Keratinocyte (primary cell): ENCODE data around the gene FBN1. TPM values are rescaled to one million over a fixed set of nuclear protein-coding genes. Genes with fewer than 3 reads are reported as not detected.

Experiments
- DNase-seq: peaks from one replicate; pipeline ENCODE4 v3.0.0-alpha.2; 2011; ENCODE audit warnings: low read depth, missing footprints, low spot score
- FAIRE-seq: peaks from 2 replicates; lab custom pipeline; 2011; peaks lifted over from hg19 to GRCh38; lab: Jason Lieb, UNC
- H2AFZ ChIP-seq: 2 replicates; pipeline ENCODE4 v1.6.0; 2012; ENCODE audit warnings: low read length, control low read depth, inconsistent platforms; ENCODE audit not compliant: control insufficient read depth
- H3K27ac ChIP-seq: 2 replicates; pipeline ENCODE4 v1.5.1; 2011; ENCODE audit warnings: low read length; ENCODE audit not compliant: control insufficient read depth, insufficient read depth
- H3K27me3 ChIP-seq: 3 replicates; pipeline ENCODE4 v1.6.0; 2011; ENCODE audit warnings: low read length; ENCODE audit not compliant: control insufficient read depth, insufficient read depth; ENCODE audit errors: extremely low read depth
- H3K36me3 ChIP-seq, 2 experiments: 2 replicates in 1 of 2; 3 replicates in 1 of 2; pipeline ENCODE4 v1.5.1; 2011; ENCODE audit warnings: low read length in 2 of 2, mild to moderate bottlenecking in 1 of 2; ENCODE audit not compliant: control insufficient read depth in 2 of 2, insufficient read depth in 2 of 2; ENCODE audit errors: extremely low read depth in 1 of 2
- H3K4me1 ChIP-seq: 3 replicates; pipeline ENCODE4 v1.5.1; 2011; ENCODE audit warnings: low read length; ENCODE audit not compliant: control insufficient read depth, insufficient read depth; ENCODE audit errors: extremely low read depth
- H3K4me2 ChIP-seq: 3 replicates; pipeline ENCODE4 v1.6.0; 2011; ENCODE audit warnings: low read depth, low read length; ENCODE audit not compliant: control insufficient read depth, insufficient read depth; ENCODE audit errors: extremely low read depth
- H3K4me3 ChIP-seq, 3 experiments: fragments of 200-600 bp in 1 of 3; sonication (generic) in 1 of 3; 2 replicates in 2 of 3; 3 replicates in 1 of 3; pipeline ENCODE4 v1.5.1; 2011 to 2016; ENCODE audit warnings: low read length in 3 of 3, mild to moderate bottlenecking in 3 of 3, control low read depth in 2 of 3, inconsistent platforms in 1 of 3, low read depth in 1 of 3, mixed read lengths in 1 of 3, mixed run types in 1 of 3, moderate library complexity in 1 of 3; ENCODE audit not compliant: control insufficient read depth in 2 of 3, insufficient read depth in 2 of 3; ENCODE audit errors: extremely low read depth in 1 of 3
- H3K79me2 ChIP-seq: 2 replicates; pipeline ENCODE4 v1.6.0; 2012; ENCODE audit warnings: low read length; ENCODE audit not compliant: control insufficient read depth, insufficient read depth
- H3K9ac ChIP-seq: 3 replicates; pipeline ENCODE4 v1.6.0; 2011; ENCODE audit warnings: low read length; ENCODE audit not compliant: control insufficient read depth, insufficient read depth; ENCODE audit errors: extremely low read depth
- H3K9me1 ChIP-seq: 3 replicates; pipeline ENCODE4 v1.6.0; 2011; ENCODE audit warnings: low read length; ENCODE audit not compliant: control insufficient read depth, insufficient read depth; ENCODE audit errors: extremely low read depth
- H3K9me3 ChIP-seq: 2 replicates; pipeline ENCODE4 v1.5.1; 2012; ENCODE audit warnings: low read depth, low read length; ENCODE audit not compliant: control insufficient read depth
- H4K20me1 ChIP-seq: 3 replicates; pipeline ENCODE4 v1.6.0; 2011; ENCODE audit warnings: low read length; ENCODE audit not compliant: control insufficient read depth, insufficient read depth; ENCODE audit errors: extremely low read depth
- CTCF ChIP-seq, 3 experiments: IDR thresholded peaks in 1 of 3; conservative IDR thresholded peaks in 1 of 3; optimal IDR thresholded peaks in 1 of 3; 2 replicates in 2 of 3; 3 replicates in 1 of 3; pipeline versions ENCODE3 to v1.5.1; 2011; ENCODE audit warnings: low read length in 3 of 3, mild to moderate bottlenecking in 3 of 3, moderate library complexity in 2 of 3, control low read depth in 1 of 3, inconsistent platforms in 1 of 3; ENCODE audit not compliant: insufficient read depth in 2 of 3; ENCODE audit errors: extremely low read depth in 1 of 3
- EZH2 ChIP-seq: IDR thresholded peaks from one replicate; pipeline ENCODE4 v1.6.1; 2012; ENCODE audit warnings: inconsistent platforms, mild to moderate bottlenecking, low read length, moderate library complexity
- dilution Hi-C: fragments of 300-500 bp; cut with MboI; formaldehyde crosslinking; loops from one replicate; pipeline ENCODE4 v1.7.0; 2020; ENCODE audit warnings: low sequenced_read_pairs; ENCODE audit not compliant: extremely low pct_ligation_motif_present
- polyA plus RNA-seq, 5 experiments: library from polyadenylated mRNA; depleted of rRNA in 3 of 5; stranded (reverse) in 3 of 5; stranded (forward) in 1 of 5; unstranded in 1 of 5; fragments of >200 nt; gene quantifications; 1 replicate in 1 of 5; 2 replicates in 3 of 5; 3 replicates in 1 of 5; pipeline versions ENCODE4 v1.2.1 to v1.2.3, GENCODE V29; 2011 to 2012; ENCODE audit warnings: missing spikeins in 2 of 5, low read depth in 1 of 5, low replicate concordance in 1 of 5

The FBN1 gene
- polyA plus RNA-seq, 1 donor (not counting 4 experiments of a cell fraction or from before 2014, with no cell fraction given): 3.5 TPM

- Histone ChIP-seq H3K4me1 (no peaks in the 10 kb centered on the region), H3K27me3 (no peaks in the 10 kb centered on the region), H3K4me3 (no peak overlapping the region), H3K27ac (no peak overlapping the region), H3K9me1 (no peaks in the 10 kb centered on the region), H3K4me2 (no peak overlapping the region), H3K79me2 (no peaks in the 10 kb centered on the region), H4K20me1 (no peaks in the 10 kb centered on the region), H2AFZ (no peak overlapping the region), H3K9ac (no peak overlapping the region), H3K9me3 (no peaks in the 10 kb centered on the region), H3K36me3 (no peaks in the 10 kb centered on the region)
- DNase-seq (no peak), FAIRE-seq (no peak)
- dilution Hi-C loops: no loop called here
- no peak for TF ChIP-seq CTCF (optimal IDR thresholded peaks at IDR 0.05 in 1 of 3, IDR thresholded peaks at IDR 0.05 in 1 of 3, conservative IDR thresholded peaks at IDR 0.05 in 1 of 3; ENCODE audit: extremely low read depth in 1 of 3, insufficient read depth in 2 of 3, low read length in 3 of 3)
- TF ChIP-seq EZH2: no peak
Measured at GRCh38 chr15:48462688-48463087, 182.8 kb downstream of the FBN1 start.

DNA sequence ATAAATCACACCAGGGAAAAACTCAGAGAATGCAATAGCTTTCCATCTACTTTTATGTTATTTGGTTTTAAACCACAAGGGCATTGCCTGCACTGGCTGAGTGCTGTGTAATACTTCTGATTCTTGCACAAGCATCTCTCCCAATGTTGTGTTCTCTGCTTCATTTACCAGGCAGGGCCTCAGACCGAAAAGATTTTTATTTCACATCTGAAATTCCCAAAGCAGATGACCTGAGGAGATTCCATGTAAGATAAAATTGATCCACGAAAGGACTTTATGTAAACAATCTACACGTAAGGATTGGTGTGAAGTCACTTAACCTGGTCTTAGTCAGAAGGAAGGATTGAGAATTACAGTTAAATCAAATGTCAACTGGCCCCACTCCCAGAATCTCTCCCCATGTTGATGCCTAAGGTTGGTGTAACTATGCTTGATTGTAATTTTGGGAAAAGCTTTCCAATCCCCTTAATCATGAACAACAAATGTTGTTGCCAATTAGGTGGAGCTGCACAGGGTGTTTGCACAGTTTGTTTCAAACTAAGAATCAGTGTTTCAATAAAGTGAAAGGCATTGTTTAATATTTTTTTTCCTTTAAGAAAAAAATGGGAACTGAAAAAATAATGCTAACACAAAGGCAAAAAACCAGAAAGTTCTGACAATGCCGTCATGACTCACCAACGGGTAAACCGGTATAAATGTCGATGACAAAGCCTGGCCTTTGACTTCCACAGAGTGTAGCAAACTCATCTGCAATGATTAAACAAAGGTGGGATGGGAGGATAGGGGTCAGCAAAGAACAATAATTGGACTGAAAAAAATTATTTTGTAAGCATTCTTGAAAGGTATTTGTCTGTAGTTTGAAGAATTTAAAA, 185.7 kb downstream of the FBN1 start:
- TF ChIP-seq CTCF (optimal IDR thresholded peaks at IDR 0.05 in 1 of 3, IDR thresholded peaks at IDR 0.05 in 1 of 3, conservative IDR thresholded peaks at IDR 0.05 in 1 of 3; ENCODE audit: extremely low read depth in 1 of 3, insufficient read depth in 2 of 3, low read length in 3 of 3) (no peak), EZH2 (no peak)
- FAIRE-seq: no peak
- H3K4me3 ChIP-seq: no peak overlapping the region

More for the DNA sequence above, 185.7 kb downstream of the FBN1 start:
- DNase-seq: no peak
- H3K9me1 ChIP-seq: no peaks in the 10 kb centered on the region
- no peaks in the 10 kb centered on the region for H3K79me2 ChIP-seq
- no peak overlapping the region for H2AFZ ChIP-seq
- H3K27ac ChIP-seq: no peak overlapping the region
- H3K27me3 ChIP-seq: no peaks in the 10 kb centered on the region
- H4K20me1 ChIP-seq: no peaks in the 10 kb centered on the region
- dilution Hi-C loops: no loop called here
- no peaks in the 10 kb centered on the region for H3K36me3 ChIP-seq
- H3K4me1 ChIP-seq: no peaks in the 10 kb centered on the region
- no peaks in the 10 kb centered on the region for H3K9me3 ChIP-seq
- H3K4me2 ChIP-seq: no peak overlapping the region
- H3K9ac ChIP-seq: no peak overlapping the region
